Gastroesophageal sphincter (tissue), 3 donors: Measurements from ENCODE around the gene RBBP6.

Source experiments
- CTCF ChIP-seq, 4 experiments: fragments of 200-600 bp in 2 of 4; fragments of 450-650 bp in 2 of 4; sonication (generic) in 1 of 4; IDR thresholded peaks; one replicate each; pipeline ENCODE4 v1.5.1; 2017 to 2019; ENCODE audit warnings: antibody characterized with exemption in 4 of 4, mild to moderate bottlenecking in 2 of 4, moderate library complexity in 2 of 4
- POLR2AphosphoS5 ChIP-seq: sonication (generic); formaldehyde crosslinking; IDR thresholded peaks from one replicate; pipeline ENCODE4 v1.6.1; 2017; ENCODE audit warnings: antibody characterized with exemption

- TF ChIP-seq CTCF (IDR thresholded peaks at IDR 0.05) (no peak), POLR2AphosphoS5 (no peak)
These were observed 71.9 kb downstream of the RBBP6 start for GRCh38 chr16:24611310-24611709.
